Fibroblast of skin of scalp (primary cell): ENCODE results near the gene LRRC74A.
"Not testable (repeated sequence)": the region's sequence is repeated elsewhere in the genome, so short reads cannot be mapped to it uniquely, and the experiment has no call there.

Experiments
- DNase-seq: peaks from one replicate; pipeline ENCODE4 v3.0.0-alpha.2; 2013

Gene LRRC74A

DNA sequence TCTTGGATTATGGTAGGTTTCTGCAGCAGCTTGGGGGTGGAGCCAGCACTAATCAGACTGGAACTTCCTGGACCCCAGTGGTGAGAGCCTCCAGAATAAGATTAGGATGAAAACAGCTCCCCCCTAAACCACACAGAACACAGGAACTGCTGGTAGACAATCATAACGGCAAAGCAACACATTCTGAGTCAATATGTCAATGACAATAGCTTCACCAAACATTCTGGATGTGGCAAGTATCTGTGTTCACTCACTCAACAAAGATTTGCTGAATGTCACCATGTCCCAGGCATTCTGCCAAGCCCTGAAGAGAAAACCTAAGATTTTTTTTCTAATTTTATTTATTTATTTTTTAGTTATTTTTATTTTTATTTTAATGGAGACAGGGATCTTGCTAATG lies 65.2 kb downstream of the LRRC74A start:
- DNase-seq: peak; percentile 42

GRCh38 chr14:76894308-76894707 lies 68.1 kb downstream of the LRRC74A start:
- no peak for DNase-seq

GRCh38 chr14:76898006-76898405 lies 71.8 kb downstream of the LRRC74A start:
- DNase-seq: not testable (repeated sequence)

DNA sequence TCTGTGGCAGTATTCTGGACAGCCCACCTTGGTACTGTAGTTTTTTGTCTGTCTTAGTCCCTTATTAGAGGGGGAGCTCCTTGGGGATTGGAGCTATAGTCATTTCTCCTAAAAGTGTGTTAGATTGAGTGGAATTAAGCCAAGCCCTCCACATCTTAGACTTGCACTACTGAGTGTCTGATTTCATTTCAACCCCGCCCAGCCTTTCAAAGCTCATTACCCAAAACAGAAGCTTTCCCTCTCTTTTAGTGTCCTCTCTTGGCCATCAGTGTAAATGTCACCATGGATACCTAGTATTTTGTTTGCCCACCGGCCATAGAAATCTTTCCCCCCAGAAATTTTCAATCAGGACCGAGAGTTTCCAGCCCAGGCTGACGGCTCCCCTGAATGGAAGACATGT lies 74.5 kb downstream of the LRRC74A start:
- DNase-seq: peak; percentile 71

GRCh38 chr14:76901171-76902055 lies 75.2 kb downstream of the LRRC74A start:
- peak; percentile 96 for DNase-seq

DNA sequence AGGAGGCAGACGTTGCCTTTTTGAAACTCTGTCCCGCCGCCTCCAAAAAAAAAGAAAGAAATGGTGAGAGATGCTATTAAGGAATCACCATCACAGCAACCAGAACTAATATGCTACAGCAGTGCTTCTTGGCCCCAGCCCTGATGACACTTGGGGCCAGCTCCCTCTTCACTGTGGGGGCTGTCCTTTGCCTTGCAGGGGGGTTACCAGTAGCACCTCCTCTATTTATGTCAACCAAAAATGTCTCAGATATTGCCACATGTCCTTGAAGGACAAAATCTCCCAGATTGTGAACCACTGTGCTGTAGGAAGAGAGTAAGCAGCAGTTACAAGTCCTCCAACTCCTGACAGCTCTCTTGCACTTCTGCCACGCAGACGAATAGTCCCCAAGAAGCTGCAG lies 76.4 kb downstream of the LRRC74A start:
- no peak for DNase-seq

DNA sequence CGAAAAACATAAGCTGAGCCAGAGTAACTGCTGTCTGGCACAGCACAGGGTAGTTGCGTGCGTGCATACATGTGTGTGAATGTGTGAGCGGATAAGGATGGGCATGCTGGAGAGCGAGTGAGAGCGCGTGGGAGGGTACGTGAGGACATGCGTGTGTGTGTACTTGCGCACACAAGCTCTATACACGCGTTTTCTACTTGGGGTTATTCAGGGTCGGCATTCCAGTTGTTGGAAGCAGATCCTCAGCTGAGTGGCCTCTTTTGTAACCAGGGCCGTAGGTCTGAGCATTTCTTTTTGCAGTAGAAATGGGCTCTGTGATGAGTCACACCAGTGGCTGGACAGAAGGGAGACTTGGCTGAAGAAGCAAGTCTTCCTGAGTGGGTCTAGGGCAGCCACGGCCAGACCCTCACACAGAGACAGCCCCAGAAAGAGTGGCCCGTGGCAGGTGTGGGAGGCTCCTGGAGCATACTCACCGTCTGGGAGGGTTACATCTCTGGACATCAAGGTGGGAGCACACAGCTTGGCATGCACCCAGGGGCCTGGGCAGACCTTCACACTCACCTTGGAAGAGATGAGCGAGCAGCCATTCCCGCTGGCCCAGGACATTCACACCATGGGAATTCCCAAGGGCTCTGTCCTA lies 78.0 kb downstream of the LRRC74A start:
- peak; percentile 82 for DNase-seq

GRCh38 chr14:76904740-76905569 lies 78.7 kb downstream of the LRRC74A start:
- DNase-seq: peak; percentile 99

DNA sequence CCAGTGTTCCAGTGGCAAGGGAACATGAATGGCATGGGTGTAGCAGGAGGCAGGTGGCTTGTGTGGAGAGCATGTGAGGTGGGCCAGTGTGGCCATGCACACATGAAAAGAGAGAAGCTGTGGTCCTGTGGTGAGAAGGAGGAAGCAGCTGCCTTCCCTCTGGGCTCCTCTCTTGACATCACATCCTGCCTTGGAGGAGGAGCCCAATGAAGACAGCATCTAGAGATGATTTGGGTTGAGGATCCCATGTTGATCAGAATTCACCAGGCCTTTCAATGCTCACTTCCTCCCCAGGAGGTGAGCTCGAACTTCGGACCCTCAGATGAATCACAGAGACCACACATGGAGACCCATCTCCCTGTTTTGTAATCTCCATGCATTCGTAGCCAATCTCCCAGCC lies 82.6 kb downstream of the LRRC74A start:
- no peak for DNase-seq

GRCh38 chr14:76909266-76909665 lies 83.1 kb downstream of the LRRC74A start:
- no peak for DNase-seq

DNA sequence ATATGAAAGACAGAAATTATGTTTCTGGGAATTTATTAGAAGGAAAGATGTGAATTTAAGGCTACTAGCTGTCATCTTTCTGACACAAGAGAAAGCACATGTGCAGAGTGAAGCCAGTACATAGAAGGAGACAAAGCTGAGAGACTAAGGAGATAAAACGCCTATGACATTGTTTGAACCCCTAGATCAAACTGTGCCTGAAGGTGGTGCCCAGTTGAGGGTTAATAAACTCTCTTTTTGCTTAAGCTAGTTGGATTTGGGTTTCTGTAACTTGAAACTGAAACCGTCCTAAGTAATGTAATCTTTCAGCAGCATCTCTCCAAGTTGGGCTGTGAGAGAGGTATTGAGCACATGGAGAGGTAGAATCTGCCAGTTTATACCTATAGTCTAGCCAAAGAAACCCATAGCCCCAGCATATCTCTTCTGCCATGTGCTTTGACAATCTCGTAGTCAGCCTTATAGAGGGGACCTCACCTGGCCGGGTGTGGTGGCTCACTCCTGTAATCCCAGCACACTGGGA lies 84.2 kb downstream of the LRRC74A start:
- DNase-seq: no peak

GRCh38 chr14:76911473-76911872 lies 85.3 kb downstream of the LRRC74A start:
- DNase-seq: no peak

- not testable (repeated sequence) for DNase-seq
Observed at GRCh38 chr14:76914533-76915081, 88.4 kb downstream of the LRRC74A start.

DNA sequence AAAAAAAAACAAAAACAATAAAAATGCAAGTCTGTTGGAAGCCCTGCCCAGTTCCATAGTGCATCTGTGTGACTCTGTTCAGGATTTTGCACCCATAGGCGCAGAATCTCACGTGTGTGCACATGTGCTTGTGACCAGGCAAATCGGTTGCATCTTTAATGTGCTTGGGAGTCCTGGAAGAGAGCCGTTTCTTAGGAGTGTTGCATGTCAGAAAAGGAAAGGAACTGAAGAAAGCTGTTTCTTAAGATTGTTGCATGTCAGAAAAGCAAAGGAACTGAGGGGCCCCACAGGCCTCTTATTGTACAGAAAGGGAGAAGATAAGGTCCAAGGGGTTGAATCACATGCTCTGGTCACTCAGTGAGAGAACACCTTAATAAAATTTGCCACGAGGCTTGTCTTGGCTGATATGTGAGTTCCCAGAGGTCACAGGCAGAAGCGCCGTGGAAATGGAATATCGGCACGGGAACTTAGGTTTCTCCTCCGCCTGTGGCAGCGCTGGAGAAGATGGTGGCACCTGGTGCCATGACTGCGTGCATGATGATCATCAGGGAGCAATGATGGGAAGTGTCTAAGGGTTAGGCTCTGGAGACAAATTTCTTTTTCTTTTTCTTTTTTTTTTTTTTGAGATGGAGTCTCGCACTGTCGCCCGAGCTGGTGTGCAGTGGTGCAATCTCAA lies 90.0 kb downstream of the LRRC74A start:
- DNase-seq: no peak

- peak; percentile 82 for DNase-seq
Observed at GRCh38 chr14:76917158-76917596, 91.0 kb downstream of the LRRC74A start.

- DNase-seq: no peak
Observed at GRCh38 chr14:76917745-76918255, 91.6 kb downstream of the LRRC74A start.

DNA sequence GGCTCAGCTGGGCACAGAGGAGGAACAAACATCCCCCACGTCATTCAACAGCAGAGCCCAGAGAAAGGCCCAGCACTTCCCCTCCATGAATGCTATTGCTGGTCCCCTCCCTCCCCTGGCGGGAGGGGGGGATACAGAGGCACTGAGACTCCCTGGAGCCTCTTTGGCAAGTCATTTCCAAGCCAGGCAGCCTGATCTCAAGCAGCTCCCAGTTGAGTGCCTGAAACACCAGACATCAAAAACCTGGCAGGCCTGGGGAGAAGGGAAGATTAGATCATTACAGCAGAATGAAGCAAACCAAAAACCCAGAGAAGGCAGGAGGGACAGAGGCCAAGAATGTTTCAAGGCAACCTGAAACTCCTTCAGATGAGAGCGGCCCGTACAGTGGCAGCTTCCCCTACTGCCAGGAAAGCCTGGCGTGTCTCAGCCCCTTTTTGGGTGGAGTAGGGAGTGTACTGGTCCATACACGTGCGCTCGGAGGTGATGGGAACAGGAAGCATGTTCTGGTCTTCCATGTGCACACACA lies 92.1 kb downstream of the LRRC74A start:
- peak; percentile 91 for DNase-seq

DNA sequence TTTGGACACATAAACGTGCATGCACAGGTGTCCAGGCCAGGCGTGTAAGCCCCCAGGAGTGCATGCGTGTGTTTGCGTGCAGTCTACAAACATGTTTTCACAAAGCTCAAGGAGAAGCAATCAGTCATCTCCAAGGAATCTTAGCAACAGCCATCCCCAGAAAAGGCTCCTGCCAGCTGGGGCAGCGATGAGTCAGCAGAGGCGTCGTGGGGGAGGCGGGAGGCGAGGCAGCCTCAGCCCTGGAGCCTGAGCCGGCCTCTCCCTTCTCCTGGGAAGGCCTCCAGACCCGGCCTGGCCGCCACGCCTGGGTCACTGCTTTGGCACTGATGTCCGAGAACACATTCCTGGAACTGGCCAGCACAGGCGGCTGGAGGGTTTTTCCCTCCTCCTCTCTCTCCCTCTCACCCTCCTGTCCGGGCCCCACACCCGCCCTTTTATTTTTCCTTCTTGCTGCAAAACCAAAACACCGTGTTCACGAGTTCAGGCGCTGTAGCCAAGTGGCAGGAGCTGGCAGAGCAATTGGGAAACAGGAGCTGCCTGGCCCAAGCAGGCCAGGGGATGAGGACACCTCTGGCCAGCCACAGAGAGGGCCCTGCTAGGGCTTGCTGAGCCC lies 92.7 kb downstream of the LRRC74A start:
- DNase-seq: peak; percentile 98
